HepG2 (cell line): ENCODE results near the gene SBK3. TPM values are rescaled to one million over a fixed set of nuclear protein-coding genes. Genes with fewer than 3 reads are reported as not detected.

Experiments used
- ARHGAP35 ChIP-seq: sonication (generic); formaldehyde crosslinking; IDR thresholded peaks from 2 replicates; pipeline ENCODE4 v1.9.0; 2022; ENCODE audit warnings: mild to moderate bottlenecking, inconsistent platforms, moderate library complexity, missing genetic modification reagents, borderline replicate concordance
- ATM ChIP-seq: fragments of 450-650 bp; IDR thresholded peaks from 2 replicates; pipeline ENCODE4 v1.7.1; 2017; ENCODE audit warnings: mild to moderate bottlenecking, borderline replicate concordance
- CENPT ChIP-seq: sonication (generic); formaldehyde crosslinking; IDR thresholded peaks from 2 replicates; pipeline ENCODE4 v1.8.0; 2022; ENCODE audit warnings: low read depth, mild to moderate bottlenecking, moderate library complexity, missing genetic modification reagents
- ELF4 ChIP-seq: sonication (generic); formaldehyde crosslinking; IDR thresholded peaks from 2 replicates; pipeline ENCODE4 v1.5.0; 2020; ENCODE audit warnings: missing genetic modification reagents, mild to moderate bottlenecking, moderate library complexity, borderline replicate concordance
- FOXP1 ChIP-seq, 2 experiments: fragments of 450-650 bp in 1 of 2; IDR thresholded peaks; 2 replicates each; pipeline ENCODE4 v1.6.1; 2017 to 2018; ENCODE audit warnings: antibody characterized with exemption in 1 of 2
- KAT2B ChIP-seq: fragments of 150-350 bp; IDR thresholded peaks from 2 replicates; pipeline ENCODE4 v1.6.1; 2014; ENCODE audit warnings: low read depth, low read length, borderline replicate concordance
- MAFG ChIP-seq: sonication (generic); formaldehyde crosslinking; IDR thresholded peaks from 2 replicates; pipeline ENCODE4 v1.5.1; 2020; ENCODE audit warnings: mild to moderate bottlenecking, missing genetic modification reagents
- MAX ChIP-seq: IDR thresholded peaks from 2 replicates; pipeline ENCODE4 v1.6.1; 2012; ENCODE audit warnings: inconsistent platforms
- MTF1 ChIP-seq: sonication (generic); formaldehyde crosslinking; IDR thresholded peaks from 2 replicates; pipeline ENCODE4 v1.5.0; 2020; ENCODE audit warnings: missing genetic modification reagents
- MZF1 ChIP-seq: sonication (generic); formaldehyde crosslinking; IDR thresholded peaks from 2 replicates; pipeline ENCODE4 v1.8.1; 2023; ENCODE audit warnings: mild to moderate bottlenecking, missing genetic modification reagents, borderline replicate concordance
- PCBP1 ChIP-seq: fragments of 200-400 bp; formaldehyde crosslinking; IDR thresholded peaks from 2 replicates; pipeline ENCODE4 v1.6.1; 2017; ENCODE audit warnings: mild to moderate bottlenecking, low read depth, low read length, borderline replicate concordance
- PLRG1 ChIP-seq: fragments of 450-650 bp; conservative IDR thresholded peaks from 2 replicates; pipeline ENCODE4 v1.6.1; 2016
- SRF ChIP-seq: IDR thresholded peaks from 2 replicates; pipeline ENCODE4 v1.6.1; 2011; ENCODE audit warnings: mild to moderate bottlenecking, low read depth, low read length, moderate library complexity
- XRCC5 ChIP-seq: fragments of 200-400 bp; formaldehyde crosslinking; optimal IDR thresholded peaks from 2 replicates; pipeline ENCODE3; 2017; ENCODE audit warnings: mild to moderate bottlenecking, low read length
- ZNF383 ChIP-seq: sonication (generic); formaldehyde crosslinking; IDR thresholded peaks from 2 replicates; pipeline ENCODE4 v1.4.0; 2020; ENCODE audit warnings: missing genetic modification reagents, mild to moderate bottlenecking, borderline replicate concordance
- polyA plus RNA-seq, 8 experiments: library from polyadenylated mRNA; depleted of rRNA in 3 of 8; stranded (reverse) in 7 of 8; unstranded in 1 of 8; fragments of >200 nt; fragmentation: Illumina TruSeq in 4 of 8; extraction: Trizol in 4 of 8; gene quantifications; 2 replicates each; pipeline versions ENCODE4 v1.2.1 to v1.2.3, GENCODE V29; 2011 to 2016; ENCODE audit warnings: low read depth in 4 of 8, missing spikeins in 1 of 8, mixed read lengths in 1 of 8; ENCODE audit not compliant: insufficient read depth in 1 of 8
- total RNA-seq, 5 experiments: library from RNA; depleted of rRNA; stranded (reverse); fragments of >200 nt; fragmentation: Illumina TruSeq; extraction: Trizol; gene quantifications; 2 replicates each; pipeline ENCODE4 v1.2.3, GENCODE V29; 2016; ENCODE audit warnings: low read depth in 1 of 5
- TF ChIP-seq, protein P1 (sequence below): IDR thresholded peaks from 2 replicates; pipeline ENCODE4 v1.6.1; 2016; ENCODE audit warnings: low read depth, missing genetic modification reagents, missing compliant biosample characterization
- TF ChIP-seq, protein P2 (sequence below): sonication (generic); formaldehyde crosslinking; IDR thresholded peaks from 2 replicates; pipeline ENCODE4 v1.9.0; 2021; ENCODE audit warnings: missing genetic modification reagents, borderline replicate concordance
- TF ChIP-seq, protein P3 (sequence below): sonication (generic); formaldehyde crosslinking; IDR thresholded peaks from 2 replicates; pipeline ENCODE4 v1.8.0; 2022; ENCODE audit warnings: mild to moderate bottlenecking, missing genetic modification reagents; ENCODE audit not compliant: insufficient replicate concordance
- TF ChIP-seq, protein P4 (sequence below): sonication (generic); IDR thresholded peaks from 2 replicates; pipeline ENCODE4 v1.6.1; 2016; ENCODE audit warnings: low read depth, borderline replicate concordance

The SBK3 gene
- total and polyA plus RNA-seq, 2 of the 13 experiments (the other 11 are each of a cell fraction or from before 2014, with no cell fraction given): 0.66 to 0.77 TPM

DNA sequence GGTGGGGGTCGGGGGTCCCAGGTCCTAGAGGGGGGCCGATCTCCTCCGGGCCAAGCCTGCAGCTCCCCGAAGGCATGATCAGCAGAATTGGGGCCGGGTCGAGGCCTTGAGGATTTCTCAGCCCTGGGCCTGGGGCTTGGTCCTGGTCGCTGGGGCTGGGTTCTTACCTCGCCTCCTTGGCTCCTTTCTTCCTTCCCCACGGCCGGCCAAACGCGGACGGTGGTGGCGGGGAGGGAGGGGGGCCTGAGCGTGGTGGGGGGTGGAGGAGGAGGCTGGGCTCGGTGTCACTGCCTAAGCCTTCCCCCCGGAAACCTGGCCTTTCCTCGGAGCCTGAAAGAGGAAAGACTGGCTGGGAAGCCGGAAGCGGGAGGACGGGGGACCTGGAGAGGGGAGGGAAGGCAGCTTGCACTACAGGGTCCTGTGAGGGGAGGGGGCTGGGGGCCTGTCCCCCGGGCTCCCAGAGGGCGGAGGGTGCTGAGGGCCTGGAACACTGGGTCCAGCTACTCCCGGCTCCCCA is 35.3 kb upstream of the SBK3 start, which contains the start of gene ZNF579 (continued):
- TF ChIP-seq KAT2B: no peak
- no peak for TF ChIP-seq ZNF383
- TF ChIP-seq MTF1 (CRISPR knock-in tag): no peak
- TF ChIP-seq, protein P1, sequence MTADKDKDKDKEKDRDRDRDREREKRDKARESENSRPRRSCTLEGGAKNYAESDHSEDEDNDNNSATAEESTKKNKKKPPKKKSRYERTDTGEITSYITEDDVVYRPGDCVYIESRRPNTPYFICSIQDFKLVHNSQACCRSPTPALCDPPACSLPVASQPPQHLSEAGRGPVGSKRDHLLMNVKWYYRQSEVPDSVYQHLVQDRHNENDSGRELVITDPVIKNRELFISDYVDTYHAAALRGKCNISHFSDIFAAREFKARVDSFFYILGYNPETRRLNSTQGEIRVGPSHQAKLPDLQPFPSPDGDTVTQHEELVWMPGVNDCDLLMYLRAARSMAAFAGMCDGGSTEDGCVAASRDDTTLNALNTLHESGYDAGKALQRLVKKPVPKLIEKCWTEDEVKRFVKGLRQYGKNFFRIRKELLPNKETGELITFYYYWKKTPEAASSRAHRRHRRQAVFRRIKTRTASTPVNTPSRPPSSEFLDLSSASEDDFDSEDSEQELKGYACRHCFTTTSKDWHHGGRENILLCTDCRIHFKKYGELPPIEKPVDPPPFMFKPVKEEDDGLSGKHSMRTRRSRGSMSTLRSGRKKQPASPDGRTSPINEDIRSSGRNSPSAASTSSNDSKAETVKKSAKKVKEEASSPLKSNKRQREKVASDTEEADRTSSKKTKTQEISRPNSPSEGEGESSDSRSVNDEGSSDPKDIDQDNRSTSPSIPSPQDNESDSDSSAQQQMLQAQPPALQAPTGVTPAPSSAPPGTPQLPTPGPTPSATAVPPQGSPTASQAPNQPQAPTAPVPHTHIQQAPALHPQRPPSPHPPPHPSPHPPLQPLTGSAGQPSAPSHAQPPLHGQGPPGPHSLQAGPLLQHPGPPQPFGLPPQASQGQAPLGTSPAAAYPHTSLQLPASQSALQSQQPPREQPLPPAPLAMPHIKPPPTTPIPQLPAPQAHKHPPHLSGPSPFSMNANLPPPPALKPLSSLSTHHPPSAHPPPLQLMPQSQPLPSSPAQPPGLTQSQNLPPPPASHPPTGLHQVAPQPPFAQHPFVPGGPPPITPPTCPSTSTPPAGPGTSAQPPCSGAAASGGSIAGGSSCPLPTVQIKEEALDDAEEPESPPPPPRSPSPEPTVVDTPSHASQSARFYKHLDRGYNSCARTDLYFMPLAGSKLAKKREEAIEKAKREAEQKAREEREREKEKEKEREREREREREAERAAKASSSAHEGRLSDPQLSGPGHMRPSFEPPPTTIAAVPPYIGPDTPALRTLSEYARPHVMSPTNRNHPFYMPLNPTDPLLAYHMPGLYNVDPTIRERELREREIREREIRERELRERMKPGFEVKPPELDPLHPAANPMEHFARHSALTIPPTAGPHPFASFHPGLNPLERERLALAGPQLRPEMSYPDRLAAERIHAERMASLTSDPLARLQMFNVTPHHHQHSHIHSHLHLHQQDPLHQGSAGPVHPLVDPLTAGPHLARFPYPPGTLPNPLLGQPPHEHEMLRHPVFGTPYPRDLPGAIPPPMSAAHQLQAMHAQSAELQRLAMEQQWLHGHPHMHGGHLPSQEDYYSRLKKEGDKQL (CRISPR knock-in tag): no peak
- TF ChIP-seq, protein P2, sequence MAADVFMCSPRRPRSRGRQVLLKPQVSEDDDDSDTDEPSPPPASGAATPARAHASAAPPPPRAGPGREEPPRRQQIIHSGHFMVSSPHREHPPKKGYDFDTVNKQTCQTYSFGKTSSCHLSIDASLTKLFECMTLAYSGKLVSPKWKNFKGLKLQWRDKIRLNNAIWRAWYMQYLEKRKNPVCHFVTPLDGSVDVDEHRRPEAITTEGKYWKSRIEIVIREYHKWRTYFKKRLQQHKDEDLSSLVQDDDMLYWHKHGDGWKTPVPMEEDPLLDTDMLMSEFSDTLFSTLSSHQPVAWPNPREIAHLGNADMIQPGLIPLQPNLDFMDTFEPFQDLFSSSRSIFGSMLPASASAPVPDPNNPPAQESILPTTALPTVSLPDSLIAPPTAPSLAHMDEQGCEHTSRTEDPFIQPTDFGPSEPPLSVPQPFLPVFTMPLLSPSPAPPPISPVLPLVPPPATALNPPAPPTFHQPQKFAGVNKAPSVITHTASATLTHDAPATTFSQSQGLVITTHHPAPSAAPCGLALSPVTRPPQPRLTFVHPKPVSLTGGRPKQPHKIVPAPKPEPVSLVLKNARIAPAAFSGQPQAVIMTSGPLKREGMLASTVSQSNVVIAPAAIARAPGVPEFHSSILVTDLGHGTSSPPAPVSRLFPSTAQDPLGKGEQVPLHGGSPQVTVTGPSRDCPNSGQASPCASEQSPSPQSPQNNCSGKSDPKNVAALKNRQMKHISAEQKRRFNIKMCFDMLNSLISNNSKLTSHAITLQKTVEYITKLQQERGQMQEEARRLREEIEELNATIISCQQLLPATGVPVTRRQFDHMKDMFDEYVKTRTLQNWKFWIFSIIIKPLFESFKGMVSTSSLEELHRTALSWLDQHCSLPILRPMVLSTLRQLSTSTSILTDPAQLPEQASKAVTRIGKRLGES (CRISPR knock-in tag): no peak
- no peak for TF ChIP-seq ARHGAP35 (CRISPR knock-in tag)
- TF ChIP-seq ELF4 (CRISPR knock-in tag): no peak; the same call in 1 of the 2 replicates
- no peak for TF ChIP-seq MZF1 (CRISPR knock-in tag)
- no peak for TF ChIP-seq FOXP1 (IDR thresholded peaks at IDR 0.05)
- no peak for TF ChIP-seq FOXP1 (CRISPR knock-in tag; IDR thresholded peaks at IDR 0.05)
- peak; percentile 73 for TF ChIP-seq MAX
- TF ChIP-seq SRF: no peak
- no peak for TF ChIP-seq MAFG
- no peak for TF ChIP-seq PLRG1
- TF ChIP-seq, protein P3, sequence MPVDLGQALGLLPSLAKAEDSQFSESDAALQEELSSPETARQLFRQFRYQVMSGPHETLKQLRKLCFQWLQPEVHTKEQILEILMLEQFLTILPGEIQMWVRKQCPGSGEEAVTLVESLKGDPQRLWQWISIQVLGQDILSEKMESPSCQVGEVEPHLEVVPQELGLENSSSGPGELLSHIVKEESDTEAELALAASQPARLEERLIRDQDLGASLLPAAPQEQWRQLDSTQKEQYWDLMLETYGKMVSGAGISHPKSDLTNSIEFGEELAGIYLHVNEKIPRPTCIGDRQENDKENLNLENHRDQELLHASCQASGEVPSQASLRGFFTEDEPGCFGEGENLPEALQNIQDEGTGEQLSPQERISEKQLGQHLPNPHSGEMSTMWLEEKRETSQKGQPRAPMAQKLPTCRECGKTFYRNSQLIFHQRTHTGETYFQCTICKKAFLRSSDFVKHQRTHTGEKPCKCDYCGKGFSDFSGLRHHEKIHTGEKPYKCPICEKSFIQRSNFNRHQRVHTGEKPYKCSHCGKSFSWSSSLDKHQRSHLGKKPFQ (CRISPR knock-in tag): no peak
- TF ChIP-seq, protein P4, sequence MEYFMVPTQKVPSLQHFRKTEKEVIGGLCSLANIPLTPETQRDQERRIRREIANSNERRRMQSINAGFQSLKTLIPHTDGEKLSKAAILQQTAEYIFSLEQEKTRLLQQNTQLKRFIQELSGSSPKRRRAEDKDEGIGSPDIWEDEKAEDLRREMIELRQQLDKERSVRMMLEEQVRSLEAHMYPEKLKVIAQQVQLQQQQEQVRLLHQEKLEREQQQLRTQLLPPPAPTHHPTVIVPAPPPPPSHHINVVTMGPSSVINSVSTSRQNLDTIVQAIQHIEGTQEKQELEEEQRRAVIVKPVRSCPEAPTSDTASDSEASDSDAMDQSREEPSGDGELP: no peak; the same call in 1 of the 2 replicates
- no peak for TF ChIP-seq CENPT
- no peak for TF ChIP-seq ATM
- peak; percentile 89 for TF ChIP-seq PCBP1
- peak; percentile 56 for TF ChIP-seq XRCC5
